HG02981 (cell line): ENCODE measurements around the gene TSR1.
A peak's percentile ranks its signal among the peaks of the same experiment; 100 is the strongest.

Source experiments
- ATAC-seq: cut with Tn5 transposase; IDR thresholded peaks from one replicate; pipeline ENCODE4 v1.9.1; 2021; ENCODE audit warnings: mild to moderate bottlenecking, moderate library complexity; ENCODE audit not compliant: unreplicated experiment

The TSR1 gene

DNA sequence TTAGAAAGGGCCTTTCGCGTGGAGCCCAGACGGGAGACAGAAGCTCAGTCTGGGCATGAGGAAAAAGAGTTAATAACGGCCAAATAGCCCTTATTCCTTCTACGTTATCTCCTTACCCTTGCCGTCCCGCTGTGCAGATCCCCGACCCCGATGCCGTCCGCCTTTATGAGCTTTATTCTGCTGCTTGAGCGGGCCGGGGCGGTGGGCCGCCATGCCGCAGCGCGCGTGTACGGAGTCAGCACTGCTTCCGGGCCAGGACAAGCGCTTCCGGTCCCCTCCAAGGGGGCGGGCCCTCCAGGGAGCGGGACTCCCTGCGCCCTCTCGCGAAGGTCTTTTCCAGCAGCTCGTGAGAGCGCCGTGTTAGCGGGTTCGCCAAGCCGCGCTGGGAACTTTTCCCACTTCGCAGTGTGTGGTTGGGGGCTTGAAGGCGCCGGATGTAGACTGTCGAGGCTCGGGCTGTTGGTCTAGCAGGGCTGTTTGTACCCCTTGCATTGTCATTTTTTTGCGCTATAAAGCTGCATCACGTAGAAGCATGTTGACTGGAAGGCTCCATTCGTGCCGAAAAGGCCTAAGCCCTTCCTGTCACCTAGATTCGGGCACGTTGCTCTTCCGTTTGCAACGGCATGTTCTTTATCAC is at the start of gene TSR1:
Gene TSR1, minus strand, starts transcription at position 243 of the 637 bp plus-strand sequence. Its CDS starts 30 bp downstream, at position 213.
- ATAC-seq = peak; percentile 83

DNA sequence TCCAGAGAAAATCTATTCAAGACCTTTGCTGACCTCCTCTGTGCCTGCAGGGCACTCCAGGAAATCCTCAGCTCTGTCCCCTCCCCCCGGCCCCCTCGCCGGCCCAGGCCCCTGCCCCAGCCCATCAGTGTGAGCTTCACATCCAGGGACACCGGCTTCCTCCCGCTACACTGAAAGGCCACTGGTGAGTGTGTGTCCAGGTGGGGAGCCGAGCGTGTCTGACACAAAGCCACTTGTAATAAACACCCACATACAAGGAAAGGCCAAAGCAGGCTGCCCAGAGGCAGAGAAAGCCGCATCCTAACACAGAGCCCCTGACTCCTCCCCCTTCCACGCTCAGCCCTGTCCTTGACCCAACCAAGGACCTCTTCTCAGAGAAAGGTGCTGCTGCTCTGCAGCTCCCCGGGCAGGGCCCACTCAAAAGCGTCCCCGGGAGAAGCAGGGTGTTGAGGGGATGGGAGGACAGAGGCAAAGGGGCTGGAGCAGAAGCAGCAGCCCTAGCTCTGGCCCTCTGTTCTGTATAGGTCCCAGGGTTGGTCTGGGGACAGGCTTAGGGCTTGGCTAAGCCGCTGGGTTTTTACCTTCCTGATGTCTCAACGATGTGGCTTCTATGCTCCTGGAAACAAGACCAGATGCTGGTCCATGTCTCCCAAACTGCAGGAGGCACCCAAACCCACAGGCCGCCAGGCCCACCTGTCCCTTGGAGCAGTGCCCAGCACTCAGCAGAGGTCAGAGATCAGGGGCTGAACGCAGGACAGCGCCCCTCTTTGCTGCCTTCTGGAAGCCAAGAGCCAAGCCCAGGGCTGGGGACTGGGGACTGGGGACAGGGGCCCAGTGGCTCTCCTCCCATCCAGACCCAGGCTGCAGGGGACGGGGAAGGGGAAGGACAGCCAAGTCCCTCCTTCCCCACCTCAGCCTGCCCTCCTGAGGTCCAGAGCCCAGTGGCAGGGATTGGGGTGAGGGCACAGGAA is 49.3 kb upstream of the TSR1 start:
- ATAC-seq = no peak

DNA sequence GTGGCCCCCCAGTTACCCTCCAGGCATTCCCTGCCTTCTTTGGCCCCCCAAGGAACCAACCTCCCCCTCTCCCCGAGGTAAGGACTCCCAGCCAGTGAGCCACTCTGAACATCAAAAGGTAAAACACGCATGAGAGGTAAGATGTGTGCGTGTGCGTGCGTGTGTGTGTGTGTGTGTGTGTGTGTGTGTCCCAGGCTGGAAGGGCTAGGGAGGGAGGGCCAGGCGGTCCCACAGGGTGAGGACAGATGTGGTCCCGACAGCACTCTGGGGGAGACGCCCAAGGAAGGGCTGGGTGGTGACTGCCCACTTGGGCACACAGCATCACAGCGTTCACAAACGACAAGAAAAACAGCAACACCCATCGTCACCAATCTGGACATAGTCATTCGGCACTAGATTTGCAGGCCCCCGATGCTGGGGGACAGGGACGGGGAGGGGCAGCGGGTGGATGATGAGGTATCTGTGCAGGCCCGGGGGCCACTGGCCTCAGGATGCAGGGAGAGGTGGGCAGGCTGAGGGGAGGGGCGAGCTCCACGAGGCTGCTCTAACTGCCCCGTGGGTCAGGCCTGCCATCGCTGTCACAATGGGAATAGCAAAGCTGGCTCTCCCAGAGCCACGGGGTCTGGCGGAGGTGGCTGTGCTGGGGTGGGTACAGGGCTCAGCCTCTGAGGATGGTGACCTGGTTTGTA is 48.3 kb upstream of the TSR1 start:
- ATAC-seq = no peak

DNA sequence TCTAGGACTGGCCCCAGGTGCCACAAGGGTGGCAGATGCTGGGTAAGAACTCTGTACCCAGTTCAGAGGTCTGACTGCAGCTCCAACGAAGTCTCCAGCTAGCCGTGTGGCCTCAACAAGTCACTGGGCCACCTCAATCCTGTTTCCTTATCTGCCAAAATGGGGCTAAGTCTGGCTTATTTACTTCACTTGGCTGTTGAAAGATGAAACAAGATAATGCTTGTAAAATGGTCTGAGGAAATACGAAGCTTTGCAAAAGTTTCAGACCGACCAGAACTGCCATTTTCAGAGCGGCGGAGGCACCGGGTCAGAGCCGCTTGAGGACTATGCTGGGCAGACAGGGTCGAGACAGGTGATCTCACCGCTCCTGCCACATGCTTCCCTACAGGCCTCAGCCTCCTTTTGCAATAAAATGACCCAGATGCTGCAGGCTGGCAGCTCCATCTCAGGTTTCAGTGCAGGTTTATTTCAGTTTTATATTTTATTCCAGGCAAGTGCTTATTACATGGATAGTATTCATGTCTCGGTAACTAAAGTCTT is 47.4 kb upstream of the TSR1 start:
- ATAC-seq = no peak

DNA sequence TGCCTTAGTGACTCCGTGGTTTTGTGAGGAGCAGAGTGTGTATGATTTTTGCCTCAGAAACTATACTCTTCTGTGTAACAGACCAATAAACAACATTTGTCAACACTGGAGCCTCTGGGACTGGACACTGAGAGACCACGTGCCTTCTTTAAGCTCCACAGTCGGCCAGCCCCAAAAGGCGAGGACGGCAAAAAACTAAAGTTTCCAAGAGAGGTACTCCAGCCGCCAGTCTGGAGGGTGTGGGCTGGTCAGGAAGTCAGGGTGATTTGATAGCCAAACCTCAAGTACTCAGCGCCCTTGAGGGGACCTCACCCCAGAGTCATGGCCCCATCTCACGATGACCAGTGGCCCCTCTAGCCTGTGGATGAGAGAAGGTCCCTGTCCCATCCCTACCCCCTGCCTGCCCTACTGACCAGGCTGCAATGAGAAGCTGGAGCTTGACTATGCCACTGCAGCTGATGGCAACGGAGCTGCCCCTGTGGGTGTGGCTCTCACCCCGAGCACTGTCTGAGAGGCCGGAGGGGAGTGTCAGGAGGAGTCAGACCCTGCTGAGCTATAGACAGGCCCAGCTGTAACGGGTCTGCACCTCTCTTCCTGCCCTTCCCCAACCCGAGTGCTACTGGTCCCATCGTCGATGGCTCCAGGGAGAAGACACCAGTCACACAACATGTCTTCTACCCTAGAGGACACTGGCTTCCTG is 44.8 kb upstream of the TSR1 start:
- no peak for ATAC-seq

DNA sequence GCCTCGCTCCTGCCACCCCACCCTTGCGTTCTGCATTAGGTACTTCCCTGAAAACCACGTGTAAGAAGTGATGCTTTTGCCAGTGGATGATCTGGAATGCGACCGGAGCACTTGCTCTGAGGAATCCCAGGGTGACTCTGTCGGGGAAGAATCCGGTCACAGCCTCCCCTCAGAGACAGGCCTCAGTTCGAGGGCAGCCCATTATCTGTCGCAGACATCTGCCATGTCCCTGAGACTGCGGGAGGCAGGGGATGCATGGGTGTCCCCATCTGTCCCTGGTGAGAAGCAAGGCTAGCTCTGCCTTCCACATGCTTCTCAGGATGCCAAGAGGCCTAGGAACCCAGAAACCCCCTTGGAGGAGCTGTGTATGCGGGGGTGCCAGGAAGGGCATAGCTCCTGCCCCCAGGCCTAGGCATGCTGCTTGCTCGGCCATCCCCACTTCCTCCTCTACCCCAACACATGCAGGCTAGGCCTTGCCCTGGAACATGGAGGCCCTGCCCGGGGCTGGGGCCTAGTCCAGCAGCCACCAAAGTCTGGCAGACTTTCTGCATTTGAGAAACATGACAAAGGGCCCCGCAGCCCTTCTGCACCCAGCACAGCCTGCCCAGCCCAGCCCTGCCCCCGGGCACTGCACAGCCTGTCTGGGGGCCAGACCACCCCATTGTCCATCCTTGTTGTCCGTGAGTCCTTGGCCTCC is 44.1 kb upstream of the TSR1 start:
- ATAC-seq = no peak

DNA sequence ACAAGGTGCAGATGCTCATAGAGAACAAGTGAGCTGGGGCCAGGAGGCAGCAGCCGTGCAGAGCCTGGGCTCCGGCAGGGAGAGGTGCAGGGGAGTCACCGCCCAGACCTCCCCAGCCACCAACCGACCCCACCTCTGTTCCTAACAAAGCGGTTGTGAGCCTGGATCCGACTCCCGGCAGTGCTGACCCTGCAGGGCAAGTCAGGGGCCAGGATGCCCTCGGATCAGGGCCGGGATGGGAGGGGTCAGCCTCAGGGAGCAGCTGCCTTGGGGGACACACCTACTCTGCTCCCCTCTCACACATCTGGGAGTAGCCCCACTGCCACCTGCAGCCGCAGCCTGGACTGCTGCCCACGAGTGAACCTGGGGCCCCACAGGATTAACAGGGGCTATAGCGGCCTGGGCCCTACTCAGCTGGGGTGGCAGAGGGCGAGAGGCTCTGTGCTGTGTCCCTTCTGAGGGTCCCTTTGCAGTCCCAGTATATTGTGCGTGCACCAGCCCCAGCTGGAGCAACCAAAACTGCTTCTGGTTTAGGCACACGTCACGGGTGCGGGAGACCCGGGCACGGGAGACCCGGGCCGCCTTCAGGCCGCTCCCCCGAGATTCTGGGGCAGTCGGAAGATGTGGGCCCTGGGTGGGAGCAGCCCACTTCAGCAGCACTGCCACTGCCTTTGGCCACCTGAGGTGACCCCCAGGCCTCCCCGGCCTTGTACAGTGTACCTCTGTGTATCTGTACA is 43.4 kb upstream of the TSR1 start:
- ATAC-seq = no peak

DNA sequence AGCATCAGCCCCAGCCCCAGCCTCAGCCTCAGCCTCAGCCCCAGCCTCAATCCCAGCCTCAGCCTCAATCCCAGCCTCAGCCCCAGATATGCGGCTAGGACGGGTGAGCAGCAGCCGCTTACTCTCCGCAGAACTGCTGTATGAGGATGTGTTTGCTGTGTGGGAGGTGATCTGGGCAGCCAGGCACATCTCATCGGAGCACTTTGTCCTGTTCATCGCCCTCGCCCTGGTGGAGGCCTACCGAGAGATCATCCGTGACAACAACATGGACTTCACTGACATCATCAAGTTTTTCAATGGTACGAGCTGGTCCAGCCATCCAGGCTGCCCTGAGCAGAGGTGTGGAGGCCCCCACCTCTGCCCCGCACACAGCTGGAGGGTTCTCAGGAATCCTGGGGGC is 42.6 kb upstream of the TSR1 start:
- no peak for ATAC-seq

DNA sequence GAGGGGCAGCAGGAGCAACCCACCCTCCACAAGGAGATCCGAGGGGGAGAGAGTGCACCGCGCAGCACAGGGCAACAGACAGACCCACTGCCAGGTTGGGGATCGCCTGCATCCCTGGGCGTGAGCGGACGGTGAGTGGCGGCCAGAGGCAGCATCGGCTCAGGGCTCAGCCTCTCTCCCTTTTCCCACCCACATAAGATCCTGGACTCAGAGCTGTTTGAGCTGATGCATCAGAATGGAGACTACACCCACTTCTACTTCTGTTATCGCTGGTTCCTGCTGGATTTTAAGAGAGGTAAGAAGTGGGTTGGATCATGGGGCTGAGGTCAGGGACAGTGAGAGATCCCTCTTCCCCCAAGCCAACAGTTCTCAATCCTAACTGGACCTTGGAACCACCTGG is 41.4 kb upstream of the TSR1 start:
- ATAC-seq = no peak

DNA sequence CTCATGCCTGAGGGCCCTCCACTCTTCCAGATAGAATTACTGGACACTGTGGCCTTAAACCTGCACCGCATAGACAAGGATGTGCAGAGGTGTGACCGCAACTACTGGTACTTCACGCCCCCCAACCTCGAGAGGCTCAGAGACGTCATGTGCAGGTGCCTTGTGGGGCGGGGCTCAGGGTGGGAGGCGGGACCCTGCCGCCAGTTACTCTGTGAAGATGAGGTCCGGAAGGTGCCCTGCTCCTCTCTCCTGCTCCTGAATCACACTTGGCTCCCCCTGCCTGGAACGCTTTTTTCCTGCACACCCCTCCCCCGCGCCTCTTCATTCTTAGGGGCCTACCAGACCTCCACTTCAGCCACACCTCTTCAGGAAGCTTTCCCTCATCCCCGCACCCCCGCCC is 39.9 kb upstream of the TSR1 start:
- ATAC-seq = no peak

DNA sequence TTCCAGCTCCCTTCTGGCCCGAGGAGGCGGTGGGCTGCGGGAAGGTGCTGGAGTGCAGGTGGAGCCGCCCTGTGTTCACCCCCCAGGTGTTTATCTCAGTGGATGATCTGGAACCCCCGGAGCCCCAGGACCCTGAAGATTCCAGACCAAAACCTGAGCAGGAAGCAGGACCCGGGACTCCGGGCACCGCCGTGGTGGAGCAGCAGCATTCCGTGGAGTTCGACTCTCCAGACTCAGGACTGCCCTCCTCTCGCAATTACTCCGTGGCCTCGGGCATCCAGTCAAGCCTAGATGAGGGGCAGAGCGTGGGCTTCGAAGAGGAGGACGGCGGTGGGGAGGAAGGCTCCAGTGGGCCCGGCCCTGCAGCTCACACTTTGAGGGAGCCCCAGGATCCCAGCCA is 39.1 kb upstream of the TSR1 start:
- no peak for ATAC-seq

DNA sequence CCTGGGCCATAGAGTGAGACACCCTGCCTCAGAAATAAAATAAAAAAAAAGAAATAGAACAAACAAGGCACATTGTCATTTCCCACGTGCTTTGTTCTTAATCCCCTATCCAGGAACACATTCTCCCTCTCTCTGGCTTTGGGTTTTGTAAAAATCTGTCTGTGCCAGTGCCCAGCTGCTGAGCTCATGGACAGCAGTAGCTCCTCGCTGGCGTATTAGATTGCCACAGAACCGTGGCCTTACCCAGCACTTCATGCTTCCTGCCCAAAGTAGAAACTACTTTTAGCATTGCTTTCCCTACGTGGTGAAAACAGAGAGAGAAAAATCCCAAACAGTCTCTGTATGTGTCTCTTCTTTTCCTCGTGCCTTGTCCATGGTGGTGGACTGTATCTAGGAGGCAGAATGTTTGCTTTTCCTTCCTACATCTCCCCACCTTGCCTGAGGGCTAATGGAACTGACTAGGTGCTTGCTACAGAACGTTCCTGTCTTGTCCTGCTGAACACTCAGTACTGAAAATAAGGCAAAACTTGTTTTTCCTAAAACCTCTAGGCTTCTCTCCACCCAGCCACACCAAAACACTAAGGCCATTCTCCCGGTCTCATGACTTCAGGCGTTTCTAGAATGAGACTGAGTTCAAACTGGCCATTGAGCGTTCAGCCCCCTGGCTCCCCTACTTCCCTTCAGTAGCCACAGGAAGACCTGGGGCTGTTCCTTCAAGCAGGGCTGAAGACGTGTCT is 38.5 kb upstream of the TSR1 start:
- no peak for ATAC-seq

DNA sequence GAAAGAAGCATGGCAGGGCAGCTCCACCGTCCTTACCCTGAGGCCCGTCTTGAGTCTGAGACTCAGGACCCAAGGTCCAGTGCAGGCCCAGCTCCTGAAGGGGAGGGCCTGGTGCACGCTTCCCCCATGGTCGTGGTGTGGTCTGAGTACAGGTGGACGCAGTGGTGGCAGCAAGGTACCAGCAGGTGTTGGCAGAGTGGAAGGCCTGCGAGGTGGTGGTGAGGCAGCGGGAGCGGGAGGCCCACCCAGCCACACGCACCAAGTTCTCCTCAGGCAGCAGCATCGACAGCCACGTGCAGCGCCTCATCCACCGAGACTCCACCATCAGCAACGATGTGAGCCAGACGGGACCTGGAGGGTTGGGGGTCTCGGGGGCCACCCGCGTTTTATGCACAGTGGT is 36.9 kb upstream of the TSR1 start:
- no peak for ATAC-seq

DNA sequence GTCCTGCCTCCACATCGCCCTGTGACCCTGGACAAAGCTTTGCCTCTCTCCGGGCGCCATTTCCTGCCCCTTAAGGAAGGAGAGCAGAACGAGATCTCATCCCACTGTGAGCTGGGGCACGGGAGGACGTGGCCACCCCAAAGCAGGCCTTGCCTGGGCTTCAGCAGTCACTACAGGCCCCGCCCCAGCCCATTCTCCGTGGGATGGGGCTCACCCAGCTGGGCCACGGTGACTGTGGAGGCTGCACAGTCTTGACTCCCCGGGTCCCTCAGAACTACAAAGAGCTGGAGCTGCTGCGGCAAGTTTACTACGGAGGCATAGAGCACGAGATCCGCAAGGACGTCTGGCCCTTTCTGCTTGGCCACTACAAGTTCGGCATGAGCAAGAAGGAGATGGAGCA is 36.4 kb upstream of the TSR1 start:
- ATAC-seq = no peak

DNA sequence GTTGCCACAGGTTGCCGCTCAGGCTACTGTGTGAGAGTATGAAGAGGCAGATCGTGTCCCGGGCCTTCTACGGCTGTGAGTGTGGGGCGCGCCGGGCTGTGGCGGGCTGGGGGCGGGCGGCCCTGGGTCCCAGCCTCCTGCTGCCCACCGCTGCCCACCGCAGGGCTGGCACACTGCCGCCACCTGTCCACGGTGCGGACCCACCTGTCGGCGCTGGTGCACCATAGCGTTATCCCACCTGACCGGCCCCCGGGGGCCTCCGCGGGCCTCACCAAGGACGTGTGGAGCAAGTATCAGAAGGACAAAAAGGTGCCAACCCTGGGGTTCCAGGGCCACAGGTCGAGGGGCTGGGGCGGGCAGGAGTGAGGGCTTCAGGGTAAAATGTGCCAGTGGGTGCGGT is 35.9 kb upstream of the TSR1 start:
- no peak for ATAC-seq

DNA sequence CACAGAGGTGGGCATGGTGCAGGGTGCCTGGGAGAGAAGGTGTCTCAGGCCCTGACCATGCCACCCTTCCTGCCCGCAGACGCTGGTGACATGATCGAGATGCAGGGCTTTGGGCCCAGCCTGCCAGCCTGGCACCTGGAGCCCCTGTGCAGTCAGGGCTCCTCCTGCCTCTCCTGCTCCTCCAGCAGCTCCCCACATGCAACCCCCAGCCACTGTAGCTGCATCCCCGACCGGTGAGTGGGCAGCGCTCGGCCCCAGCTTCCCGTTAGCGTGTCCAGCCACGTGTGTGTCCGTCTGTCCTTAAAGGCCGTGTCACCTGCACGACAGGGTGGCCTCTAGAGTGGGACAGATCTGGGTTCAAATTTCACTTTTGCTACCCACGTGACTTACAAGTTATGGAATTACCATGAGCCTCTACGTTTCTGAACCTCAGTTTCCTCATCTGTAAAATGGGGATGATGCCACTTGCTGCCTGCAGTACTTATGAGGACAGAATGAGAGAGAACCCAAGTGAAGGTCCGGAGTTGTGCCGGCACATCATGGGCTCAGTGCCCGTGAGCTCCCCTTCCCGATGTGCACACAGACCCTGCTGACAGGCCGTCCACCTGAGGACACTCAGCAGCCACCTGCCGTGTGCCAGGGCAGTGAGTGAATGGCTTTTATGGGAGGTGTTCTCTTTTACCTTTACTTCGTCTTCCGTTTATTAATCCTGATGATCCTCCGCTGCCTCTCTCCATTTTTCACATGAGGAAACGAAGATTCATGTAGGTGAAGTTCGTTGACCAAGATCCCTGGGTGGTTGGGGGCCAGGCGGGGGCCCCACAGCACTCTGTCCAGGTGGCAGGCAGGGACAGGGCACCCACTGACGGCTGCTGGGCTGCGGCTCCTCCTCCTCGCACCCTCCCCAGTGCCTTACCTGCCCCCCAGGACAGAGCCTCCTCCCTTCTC is 35.2 kb upstream of the TSR1 start:
- ATAC-seq = no peak

DNA sequence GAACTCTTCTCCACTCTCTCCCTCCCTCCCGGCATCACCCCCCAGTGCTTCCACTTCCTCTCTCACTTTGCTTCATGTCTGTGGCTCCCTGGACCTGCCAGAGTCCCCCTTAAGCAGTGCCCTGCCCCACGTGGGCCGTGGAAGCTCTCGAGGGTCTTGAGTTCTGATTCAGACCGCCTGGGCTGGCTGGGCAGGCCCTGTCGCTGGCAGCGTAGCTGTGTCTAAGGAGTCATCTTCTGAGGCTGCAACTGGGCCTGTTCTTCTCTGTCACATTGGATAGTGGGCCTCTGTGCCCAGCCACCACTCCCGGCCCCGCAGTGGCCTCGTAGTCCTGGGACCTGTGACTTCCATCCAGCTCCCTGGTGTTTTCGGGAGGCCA is 33.9 kb upstream of the TSR1 start:
- no peak for ATAC-seq
